IMR-90 (cell line): Measurements from ENCODE around the gene KRT6A. TPM values are rescaled to one million over a fixed set of nuclear protein-coding genes. Genes with fewer than 3 reads are reported as not detected.

Experiments used
- ATAC-seq: fragments of 200-7000 bp; cut with Tn5 transposase; 2 replicates; pipeline ENCODE4 v1.9.1; 2020; ENCODE audit warnings: low read depth, mild to moderate bottlenecking, moderate library complexity
- BruUV-seq: library from RNA; stranded (reverse); fragments of 400-500 nt; replicated peaks from 2 replicates; lab custom pipeline; 2021; lab: Mats Ljungman, UMichigan
- CTCF ChIA-PET: fragments of 300-600 bp; formaldehyde crosslinking; extraction: SDS; loops from one replicate; lab custom pipeline; 2021; ENCODE audit warnings: antibody characterized with exemption; lab: Yijun Ruan, JAX
- POLR2A ChIA-PET: fragments of 300-600 bp; sonication (Branson Sonifier 250); formaldehyde crosslinking; loops from one replicate; lab custom pipeline; 2022; ENCODE audit warnings: antibody characterized with exemption; ENCODE audit not compliant: unreplicated experiment; lab: Charles Lee
- DNase-seq: peaks from one replicate; pipeline ENCODE4 v3.0.0; 2013
- H2AFZ ChIP-seq: replicated peaks from 2 replicates; pipeline ENCODE3; 2013; ENCODE audit warnings: low read length, mild to moderate bottlenecking; ENCODE audit not compliant: poor library complexity
- H2AK5ac ChIP-seq: 2 replicates; pipeline ENCODE4 v1.6.1; 2013; ENCODE audit warnings: low read depth, low read length, inconsistent platforms
- H2AK9ac ChIP-seq: replicated peaks from 2 replicates; pipeline ENCODE3; 2013; ENCODE audit warnings: mild to moderate bottlenecking, low read depth, low read length, moderate library complexity; ENCODE audit not compliant: poor library complexity
- H2BK120ac ChIP-seq: 2 replicates; pipeline ENCODE4 v1.6.1; 2013; ENCODE audit warnings: low read depth, low read length, inconsistent platforms
- H2BK15ac ChIP-seq: 3 replicates; pipeline ENCODE4 v1.6.1; 2013; ENCODE audit warnings: low read depth, low read length, inconsistent platforms
- H2BK20ac ChIP-seq: 2 replicates; pipeline ENCODE4 v1.6.1; 2013; ENCODE audit warnings: low read depth, mild to moderate bottlenecking, inconsistent platforms, low read length, moderate library complexity
- H2BK5ac ChIP-seq: 2 replicates; pipeline ENCODE4 v1.6.1; 2013; ENCODE audit warnings: mild to moderate bottlenecking, low read depth, low read length, inconsistent platforms; ENCODE audit not compliant: poor library complexity, severe bottlenecking
- H3K14ac ChIP-seq: replicated peaks from 2 replicates; pipeline ENCODE4 v1.6.1; 2013; ENCODE audit warnings: low read depth, low read length, inconsistent platforms
- H3K18ac ChIP-seq: 2 replicates; pipeline ENCODE4 v1.6.1; 2013; ENCODE audit warnings: low read depth, low read length, control low read depth
- H3K23ac ChIP-seq: 2 replicates; pipeline ENCODE4 v1.6.1; 2013; ENCODE audit warnings: low read depth, low read length, inconsistent platforms
- H3K27ac ChIP-seq: 2 replicates; pipeline ENCODE4 v1.5.1; 2013; ENCODE audit warnings: mild to moderate bottlenecking, control low read depth, low read length; ENCODE audit not compliant: insufficient read depth
- H3K27me3 ChIP-seq: 2 replicates; pipeline ENCODE4 v1.6.1; 2013; ENCODE audit warnings: low read length; ENCODE audit not compliant: control insufficient read depth, insufficient read depth
- H3K36me3 ChIP-seq: 2 replicates; pipeline ENCODE4 v1.6.1; 2013; ENCODE audit warnings: low read length, mixed read lengths; ENCODE audit not compliant: control insufficient read depth, insufficient read depth
- H3K4ac ChIP-seq: 2 replicates; pipeline ENCODE4 v1.6.1; 2013; ENCODE audit warnings: low read depth, low read length, inconsistent platforms
- H3K4me1 ChIP-seq: 2 replicates; pipeline ENCODE4 v1.6.1; 2013; ENCODE audit warnings: low read length, mixed read lengths; ENCODE audit not compliant: control insufficient read depth, insufficient read depth
- H3K4me2 ChIP-seq: 2 replicates; pipeline ENCODE4 v1.6.1; 2013; ENCODE audit warnings: low read depth, mild to moderate bottlenecking, control low read depth, low read length, moderate library complexity
- H3K4me3 ChIP-seq: 2 replicates; pipeline ENCODE4 v1.5.1; 2013; ENCODE audit warnings: low read depth, mild to moderate bottlenecking, control low read depth, low read length, moderate library complexity; ENCODE audit not compliant: insufficient read depth
- H3K56ac ChIP-seq: 2 replicates; pipeline ENCODE4 v1.6.1; 2013; ENCODE audit warnings: low read length, inconsistent platforms; ENCODE audit not compliant: insufficient read depth; ENCODE audit errors: extremely low read depth
- H3K79me1 ChIP-seq, 2 experiments: 2 replicates each; pipeline ENCODE4 v1.6.1; 2013; ENCODE audit warnings: low read length in 2 of 2, inconsistent platforms in 1 of 2, low read depth in 1 of 2
- H3K9ac ChIP-seq: 2 replicates; pipeline ENCODE4 v1.6.1; 2013; ENCODE audit warnings: low read depth, low read length, control low read depth
- H3K9me1 ChIP-seq: 2 replicates; pipeline ENCODE4 v1.6.1; 2013; ENCODE audit warnings: low read length, inconsistent platforms; ENCODE audit not compliant: insufficient read depth
- H3K9me3 ChIP-seq: 2 replicates; pipeline ENCODE4 v1.6.1; 2013; ENCODE audit warnings: low read length; ENCODE audit not compliant: control insufficient read depth, insufficient read depth
- H4K20me1 ChIP-seq: 2 replicates; pipeline ENCODE4 v1.6.1; 2013; ENCODE audit warnings: low read length, inconsistent platforms; ENCODE audit not compliant: insufficient read depth
- H4K5ac ChIP-seq: 2 replicates; pipeline ENCODE4 v1.6.1; 2013; ENCODE audit warnings: mild to moderate bottlenecking, low read depth, low read length, control low read depth
- H4K8ac ChIP-seq, 2 experiments: 2 replicates each; pipeline ENCODE4 v1.6.1; 2013; ENCODE audit warnings: low read depth in 2 of 2, low read length in 2 of 2, control low read depth in 1 of 2, inconsistent platforms in 1 of 2
- H4K91ac ChIP-seq: 2 replicates; pipeline ENCODE4 v1.6.1; 2013; ENCODE audit warnings: low read depth, low read length, inconsistent platforms; ENCODE audit not compliant: insufficient read depth
- BHLHE40 ChIP-seq: fragments of 150-350 bp; IDR thresholded peaks from 2 replicates; pipeline ENCODE4 v1.6.1; 2016; ENCODE audit warnings: mild to moderate bottlenecking, low read depth, low read length
- CEBPB ChIP-seq: IDR thresholded peaks from 2 replicates; pipeline ENCODE4 v1.6.1; 2012; ENCODE audit warnings: low read depth, low read length, improper control_type of control experiment
- CHD1 ChIP-seq: IDR thresholded peaks from 2 replicates; pipeline ENCODE4 v1.6.1; 2012; ENCODE audit warnings: low read depth, low read length, improper control_type of control experiment
- FOS ChIP-seq: fragments of 150-350 bp; IDR thresholded peaks from 2 replicates; pipeline ENCODE4 v1.6.1; 2016; ENCODE audit warnings: low read depth, low read length
- MAFK ChIP-seq: IDR thresholded peaks from 2 replicates; pipeline ENCODE4 v1.6.1; 2012; ENCODE audit warnings: low read depth, low read length, improper control_type of control experiment
- MAZ ChIP-seq: IDR thresholded peaks from 2 replicates; pipeline ENCODE4 v1.6.1; 2012; ENCODE audit warnings: low read depth, mild to moderate bottlenecking, low read length, improper control_type of control experiment, moderate library complexity, borderline replicate concordance
- MXI1 ChIP-seq: IDR thresholded peaks from 2 replicates; pipeline ENCODE4 v1.6.1; 2012; ENCODE audit warnings: low read depth, mild to moderate bottlenecking, low read length, moderate library complexity, borderline replicate concordance
- NFE2L2 ChIP-seq: fragments of 150-350 bp; IDR thresholded peaks from 2 replicates; pipeline ENCODE4 v1.6.1; 2016; ENCODE audit warnings: low read depth, mild to moderate bottlenecking, low read length
- POLR2A ChIP-seq: IDR thresholded peaks from 2 replicates; pipeline ENCODE4 v1.6.1; 2012; ENCODE audit warnings: mild to moderate bottlenecking, low read depth, low read length
- RAD21 ChIP-seq: IDR thresholded peaks from 2 replicates; pipeline ENCODE4 v1.6.1; 2012; ENCODE audit warnings: low read length, improper control_type of control experiment
- RCOR1 ChIP-seq: IDR thresholded peaks from 2 replicates; pipeline ENCODE4 v1.6.1; 2012; ENCODE audit warnings: mild to moderate bottlenecking, low read length, improper control_type of control experiment; ENCODE audit not compliant: insufficient replicate concordance
- RFX5 ChIP-seq: IDR thresholded peaks from 2 replicates; pipeline ENCODE4 v1.8.0; 2012; ENCODE audit warnings: low read depth, mild to moderate bottlenecking, low read length, moderate library complexity
- SMC3 ChIP-seq: fragments of 150-350 bp; IDR thresholded peaks from 2 replicates; pipeline ENCODE4 v1.6.1; 2016; ENCODE audit warnings: low read depth, mild to moderate bottlenecking, antibody characterized with exemption, low read length, moderate library complexity
- dilution Hi-C: fragments of 300-500 bp; cut with HindIII; formaldehyde crosslinking; loops from one replicate; pipeline ENCODE4 v1.14.3; 2018; ENCODE audit warnings: low sequenced_read_pairs; ENCODE audit not compliant: unreplicated experiment
- in situ Hi-C: fragments of 300-500 bp; cut with MboI; formaldehyde crosslinking; loops from 3 replicates; pipeline ENCODE4 v1.14.3; 2019; ENCODE audit warnings: low sequenced_read_pairs, inconsistent platforms, mixed read lengths
- intact Hi-C: fragments of 100-400 bp; cut with micrococcal nuclease; formaldehyde crosslinking; loops from 2 replicates; pipeline ENCODE4 v1.10.0; 2022
- polyA plus RNA-seq, 3 experiments: library from polyadenylated mRNA; depleted of rRNA; stranded (reverse); fragments of >200 nt; gene quantifications; 2 replicates each; pipeline ENCODE4 v1.2.3, GENCODE V29; 2012; ENCODE audit warnings: low replicate concordance in 1 of 3
- total RNA-seq: library from RNA; depleted of rRNA; stranded (reverse); fragments of >200 nt; gene quantifications from 2 replicates; pipeline ENCODE4 v1.2.3, GENCODE V29; 2012
- TF ChIP-seq, protein P1 (sequence below): fragments of 150-350 bp; IDR thresholded peaks from 2 replicates; pipeline ENCODE4 v1.6.1; 2016; ENCODE audit warnings: low read depth, mild to moderate bottlenecking, low read length, moderate library complexity, borderline replicate concordance
- TF ChIP-seq, protein P2 (sequence below): conservative IDR thresholded peaks from 2 replicates; pipeline ENCODE4 v1.5.1; 2012; ENCODE audit warnings: mild to moderate bottlenecking, low read depth, low read length, improper control_type of control experiment
- TF ChIP-seq, protein P3 (sequence below): fragments of 150-350 bp; IDR thresholded peaks from 2 replicates; pipeline ENCODE4 v1.6.1; 2017; ENCODE audit warnings: mild to moderate bottlenecking, antibody characterized with exemption, low read length, low read depth

The KRT6A gene
- total and polyA plus RNA-seq, 2 of the 4 experiments (the other 2 are of a cell fraction): not detected

DNA sequence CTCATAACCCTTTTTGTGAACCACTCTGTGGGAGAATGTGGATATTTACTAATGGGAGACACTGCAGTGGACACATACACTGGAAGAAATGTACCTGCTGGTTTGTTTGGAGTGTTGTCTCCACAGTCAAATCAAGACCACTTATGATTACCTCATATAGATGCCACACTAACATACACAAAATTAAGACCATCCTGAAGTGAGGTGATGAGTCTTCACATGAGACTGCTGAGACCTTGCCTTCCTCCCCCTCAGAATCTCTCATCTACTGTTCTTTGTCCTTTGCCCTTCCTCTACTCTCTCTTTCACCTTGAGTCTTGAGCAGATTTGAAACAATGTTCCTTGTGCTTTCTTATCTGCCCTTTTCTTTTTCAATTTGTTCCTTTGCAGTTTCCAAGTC is 4.3 kb downstream of the KRT6A start:
- no peak for ATAC-seq

More for the DNA sequence above, 4.3 kb downstream of the KRT6A start:
- intact Hi-C loops (no loop called here), dilution Hi-C loops (no loop called here), in situ Hi-C loops (no loop called here)
- ChIA-PET POLR2A (no interaction called here), CTCF (no interaction called here)
- H3K4me1 ChIP-seq: no peaks in the 10 kb centered on the region
- H3K23ac ChIP-seq: no peak overlapping the region
- no peak overlapping the region for H4K5ac ChIP-seq
- H2AK9ac ChIP-seq: no peak overlapping the region
- H4K20me1 ChIP-seq: no peaks in the 10 kb centered on the region
- H3K4me3 ChIP-seq: no peak overlapping the region
- no peak for TF ChIP-seq RCOR1
- TF ChIP-seq NFE2L2: no peak
- TF ChIP-seq MAZ: no peak
- TF ChIP-seq CEBPB: no peak
- no peak for TF ChIP-seq RAD21
- TF ChIP-seq, protein P1, sequence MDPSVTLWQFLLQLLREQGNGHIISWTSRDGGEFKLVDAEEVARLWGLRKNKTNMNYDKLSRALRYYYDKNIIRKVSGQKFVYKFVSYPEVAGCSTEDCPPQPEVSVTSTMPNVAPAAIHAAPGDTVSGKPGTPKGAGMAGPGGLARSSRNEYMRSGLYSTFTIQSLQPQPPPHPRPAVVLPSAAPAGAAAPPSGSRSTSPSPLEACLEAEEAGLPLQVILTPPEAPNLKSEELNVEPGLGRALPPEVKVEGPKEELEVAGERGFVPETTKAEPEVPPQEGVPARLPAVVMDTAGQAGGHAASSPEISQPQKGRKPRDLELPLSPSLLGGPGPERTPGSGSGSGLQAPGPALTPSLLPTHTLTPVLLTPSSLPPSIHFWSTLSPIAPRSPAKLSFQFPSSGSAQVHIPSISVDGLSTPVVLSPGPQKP: no peak
- no peak for TF ChIP-seq RFX5
- no peak for TF ChIP-seq BHLHE40
- TF ChIP-seq POLR2A: no peak
- no peak for TF ChIP-seq SMC3
- no peak for TF ChIP-seq MAFK
- no peak for TF ChIP-seq CHD1
- no peak for TF ChIP-seq MXI1
- no peak for TF ChIP-seq FOS
- TF ChIP-seq, protein P2, sequence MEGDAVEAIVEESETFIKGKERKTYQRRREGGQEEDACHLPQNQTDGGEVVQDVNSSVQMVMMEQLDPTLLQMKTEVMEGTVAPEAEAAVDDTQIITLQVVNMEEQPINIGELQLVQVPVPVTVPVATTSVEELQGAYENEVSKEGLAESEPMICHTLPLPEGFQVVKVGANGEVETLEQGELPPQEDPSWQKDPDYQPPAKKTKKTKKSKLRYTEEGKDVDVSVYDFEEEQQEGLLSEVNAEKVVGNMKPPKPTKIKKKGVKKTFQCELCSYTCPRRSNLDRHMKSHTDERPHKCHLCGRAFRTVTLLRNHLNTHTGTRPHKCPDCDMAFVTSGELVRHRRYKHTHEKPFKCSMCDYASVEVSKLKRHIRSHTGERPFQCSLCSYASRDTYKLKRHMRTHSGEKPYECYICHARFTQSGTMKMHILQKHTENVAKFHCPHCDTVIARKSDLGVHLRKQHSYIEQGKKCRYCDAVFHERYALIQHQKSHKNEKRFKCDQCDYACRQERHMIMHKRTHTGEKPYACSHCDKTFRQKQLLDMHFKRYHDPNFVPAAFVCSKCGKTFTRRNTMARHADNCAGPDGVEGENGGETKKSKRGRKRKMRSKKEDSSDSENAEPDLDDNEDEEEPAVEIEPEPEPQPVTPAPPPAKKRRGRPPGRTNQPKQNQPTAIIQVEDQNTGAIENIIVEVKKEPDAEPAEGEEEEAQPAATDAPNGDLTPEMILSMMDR: no peak
- TF ChIP-seq, protein P3, sequence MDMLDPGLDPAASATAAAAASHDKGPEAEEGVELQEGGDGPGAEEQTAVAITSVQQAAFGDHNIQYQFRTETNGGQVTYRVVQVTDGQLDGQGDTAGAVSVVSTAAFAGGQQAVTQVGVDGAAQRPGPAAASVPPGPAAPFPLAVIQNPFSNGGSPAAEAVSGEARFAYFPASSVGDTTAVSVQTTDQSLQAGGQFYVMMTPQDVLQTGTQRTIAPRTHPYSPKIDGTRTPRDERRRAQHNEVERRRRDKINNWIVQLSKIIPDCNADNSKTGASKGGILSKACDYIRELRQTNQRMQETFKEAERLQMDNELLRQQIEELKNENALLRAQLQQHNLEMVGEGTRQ: no peak
- H2BK15ac ChIP-seq: no peak overlapping the region
- H3K27ac ChIP-seq: no peak overlapping the region
- no peak overlapping the region for H2AK5ac ChIP-seq
- no peak overlapping the region for H2AFZ ChIP-seq
- no peak overlapping the region for H3K56ac ChIP-seq
- H2BK20ac ChIP-seq: no peak overlapping the region
- no peaks in the 10 kb centered on the region for H3K9me1 ChIP-seq
- DNase-seq: no peak
- no TSS peak for BruUV-seq
- no peaks in the 10 kb centered on the region for H3K79me1 ChIP-seq
- no peak overlapping the region for H2BK5ac ChIP-seq
- no peak overlapping the region for H3K18ac ChIP-seq
- H2BK120ac ChIP-seq: no peak overlapping the region
- no peaks in the 10 kb centered on the region for H3K9me3 ChIP-seq
- no peak overlapping the region for H3K9ac ChIP-seq
- H4K8ac ChIP-seq: no peak overlapping the region
- H4K91ac ChIP-seq: no peak overlapping the region
- H3K36me3 ChIP-seq: no peaks in the 10 kb centered on the region
- H3K4me2 ChIP-seq: no peak overlapping the region
- H3K14ac ChIP-seq: no peak overlapping the region
- no peak overlapping the region for H3K4ac ChIP-seq
- H3K27me3 ChIP-seq: peaks cover 9% of the 10 kb centered on the region
